CD4-positive, CD25-positive, alpha-beta regulatory T cell (primary cell): ENCODE results near the gene SMG6. TPM values are rescaled to one million over a fixed set of nuclear protein-coding genes. Genes with fewer than 3 reads are reported as not detected.

Experiments
- ATAC-seq, 2 donors: fragments of 150-1000 bp; cut with Tn5 transposase; one replicate each; pipeline ENCODE4 v1.10.0; 2021; ENCODE audit warnings: low read depth in 2 of 2, moderate number of reproducible peaks in 2 of 2, moderate library complexity in 1 of 2
- DNase-seq, 3 donors: peaks; one replicate each; pipeline versions ENCODE4 v3.0.0 to v3.0.0-alpha.2; 2012 to 2022; ENCODE audit warnings: mixed read lengths in 1 of 3
- H3K27ac ChIP-seq: one replicate; pipeline ENCODE4 v1.7.0; 2013; ENCODE audit warnings: mild to moderate bottlenecking, low read length; ENCODE audit not compliant: insufficient read depth, poor library complexity, severe bottlenecking
- H3K27me3 ChIP-seq: one replicate; pipeline ENCODE4 v1.7.0; 2013; ENCODE audit warnings: low read length; ENCODE audit not compliant: control insufficient read depth, insufficient read depth
- H3K36me3 ChIP-seq: one replicate; pipeline ENCODE4 v1.7.0; 2013; ENCODE audit warnings: mild to moderate bottlenecking, low read length, moderate library complexity; ENCODE audit not compliant: control insufficient read depth, insufficient read depth
- H3K4me1 ChIP-seq: 2 replicates; pipeline ENCODE4 v1.7.0; 2013; ENCODE audit warnings: mild to moderate bottlenecking, low read length; ENCODE audit not compliant: insufficient read depth, control insufficient read depth, poor library complexity, severe bottlenecking
- H3K4me3 ChIP-seq: one replicate; pipeline ENCODE4 v1.7.0; 2013; ENCODE audit warnings: low read depth, mild to moderate bottlenecking, low read length, moderate library complexity
- H3K9me3 ChIP-seq, 2 experiments: 1 replicate in 1 of 2; 2 replicates in 1 of 2; pipeline ENCODE4 v1.7.0; 2013; ENCODE audit warnings: low read length in 2 of 2, mild to moderate bottlenecking in 1 of 2, moderate library complexity in 1 of 2; ENCODE audit not compliant: control insufficient read depth in 2 of 2
- H3K27ac Mint-ChIP-seq, 3 donors: one replicate each; pipeline ENCODE4 v1.8.0; 2020 to 2022; ENCODE audit warnings: mild to moderate bottlenecking in 3 of 3, mixed read lengths in 3 of 3, moderate library complexity in 2 of 3
- H3K27me3 Mint-ChIP-seq: one replicate; pipeline ENCODE4 v1.8.0; 2022; ENCODE audit warnings: mild to moderate bottlenecking, mixed read lengths
- H3K36me3 Mint-ChIP-seq: one replicate; pipeline ENCODE4 v1.8.0; 2020; ENCODE audit warnings: mixed read lengths
- H3K4me1 Mint-ChIP-seq, 4 donors: one replicate each; pipeline ENCODE4 v1.8.0; 2020 to 2022; ENCODE audit warnings: mixed read lengths in 4 of 4, mild to moderate bottlenecking in 1 of 4
- H3K4me3 Mint-ChIP-seq, 4 donors: one replicate each; pipeline ENCODE4 v1.8.0; 2020 to 2022; ENCODE audit warnings: mild to moderate bottlenecking in 4 of 4, mixed read lengths in 4 of 4, moderate library complexity in 3 of 4
- H3K9me3 Mint-ChIP-seq, 7 donors: one replicate each; pipeline ENCODE4 v1.8.0; 2020 to 2022; ENCODE audit warnings: mixed read lengths in 7 of 7, mild to moderate bottlenecking in 3 of 7, moderate library complexity in 2 of 7
- polyA plus RNA-seq, 4 donors: library from polyadenylated mRNA; unstranded; fragments of 300-500 nt; fragmentation: Illumina TruSeq; gene quantifications; one replicate each; pipeline ENCODE4 v1.2.3, GENCODE V29; 2021
- total RNA-seq: library from RNA; stranded (reverse); gene quantifications from one replicate; pipeline ENCODE4 v1.2.3, GENCODE V29; 2022

Gene SMG6
- total and polyA plus RNA-seq, 5 donors from 2014 or later: 3.3 to 42.9 (median 4.9) TPM

- peak within 1 kb of the TSS; percentile 51 for H3K4me3 ChIP-seq
- Mint-ChIP-seq H3K4me3 (peak within 1 kb of the TSS; percentile 79 to 92 (median 85)), H3K27me3 (peaks cover 29% of the 10 kb centered on the region), H3K36me3 (no peaks in the 10 kb centered on the region), H3K27ac (peak within 1 kb of the TSS; percentile 26 to 67 (median 49)), H3K4me1 (peaks cover 0 to 30% (median 15%) of the 10 kb centered on the region in 4 donors), H3K9me3 (peaks cover 0 to 1% (median 0%) of the 10 kb centered on the region in 7 donors)
- H3K27ac ChIP-seq: peak within 1 kb of the TSS; percentile 61
- H3K27me3 ChIP-seq: no peaks in the 10 kb centered on the region
- H3K4me1 ChIP-seq: peaks cover 81% of the 10 kb centered on the region
- ATAC-seq: peak; percentile 67
- DNase-seq: peak; percentile 56 to 80 (median 76)
- H3K36me3 ChIP-seq: no peaks in the 10 kb centered on the region
- H3K9me3 ChIP-seq: no peaks in the 10 kb centered on the region
Measured at GRCh38 chr17:2054512-2055291, 248.9 kb downstream of the SMG6 start, which contains the start of gene HIC1. Gene HIC1 (plus strand): TSS chr17:2055103. CDS start chr17:2056691, 1,588 bp downstream.

- peaks cover 24% of the 10 kb centered on the region for H3K27me3 Mint-ChIP-seq
- Histone ChIP-seq H3K27me3 (no peaks in the 10 kb centered on the region), H3K36me3 (no peaks in the 10 kb centered on the region), H3K4me1 (peaks cover 86% of the 10 kb centered on the region), H3K27ac (peak overlapping the region; percentile 61), H3K4me3 (peak overlapping the region; percentile 51), H3K9me3 (no peaks in the 10 kb centered on the region)
- no peak for DNase-seq
- no peaks in the 10 kb centered on the region for H3K36me3 Mint-ChIP-seq
- peaks cover 0 to 28% (median 16%) of the 10 kb centered on the region in 4 donors for H3K4me1 Mint-ChIP-seq
- H3K9me3 Mint-ChIP-seq: peaks cover 0 to 1% (median 0%) of the 10 kb centered on the region in 7 donors
- H3K27ac Mint-ChIP-seq: peak overlapping the region; percentile 26 to 67 (median 49)
- no peak for ATAC-seq
- peak overlapping the region; percentile 79 to 92 (median 85) for H3K4me3 Mint-ChIP-seq
Measured at GRCh38 chr17:2054262-2054511, 249.4 kb downstream of the SMG6 start.

GRCh38 chr17:2053380-2054261, 250.0 kb downstream of the SMG6 start:
- peak; percentile 75 to 80 (median 76) for DNase-seq
- no peaks in the 10 kb centered on the region for H3K36me3 Mint-ChIP-seq
- Histone ChIP-seq H3K27ac (peak overlapping the region; percentile 61), H3K4me1 (peaks cover 87% of the 10 kb centered on the region), H3K27me3 (no peaks in the 10 kb centered on the region), H3K36me3 (no peaks in the 10 kb centered on the region), H3K9me3 (no peaks in the 10 kb centered on the region), H3K4me3 (peak overlapping the region; percentile 40)
- H3K27me3 Mint-ChIP-seq: peaks cover 23% of the 10 kb centered on the region
- H3K27ac Mint-ChIP-seq: peak overlapping the region; percentile 26 to 83 (median 75)
- H3K4me1 Mint-ChIP-seq: peaks cover 0 to 33% (median 16%) of the 10 kb centered on the region in 4 donors
- H3K9me3 Mint-ChIP-seq: peaks cover 0 to 1% (median 0%) of the 10 kb centered on the region in 7 donors
- ATAC-seq: peak; percentile 14 to 23
- H3K4me3 Mint-ChIP-seq: peak overlapping the region; percentile 79 to 92 (median 85)

GRCh38 chr17:2051933-2052559, 251.5 kb downstream of the SMG6 start:
- Mint-ChIP-seq H3K9me3 (peaks cover 0 to 1% (median 0%) of the 10 kb centered on the region in 7 donors), H3K4me3 (peak overlapping the region; percentile 68 to 83 (median 76)), H3K36me3 (no peaks in the 10 kb centered on the region), H3K4me1 (peaks cover 0 to 38% (median 16%) of the 10 kb centered on the region in 4 donors), H3K27me3 (peaks cover 23% of the 10 kb centered on the region), H3K27ac (no peak overlapping the region)
- no peaks in the 10 kb centered on the region for H3K9me3 ChIP-seq
- H3K4me1 ChIP-seq: peaks cover 75% of the 10 kb centered on the region
- no peak overlapping the region for H3K27ac ChIP-seq
- DNase-seq (no peak), ATAC-seq (no peak)
- H3K4me3 ChIP-seq: no peak overlapping the region
- H3K36me3 ChIP-seq: no peaks in the 10 kb centered on the region
- no peaks in the 10 kb centered on the region for H3K27me3 ChIP-seq

- Mint-ChIP-seq H3K36me3 (no peaks in the 10 kb centered on the region), H3K4me1 (peaks cover 0 to 36% (median 16%) of the 10 kb centered on the region in 4 donors), H3K27me3 (peaks cover 23% of the 10 kb centered on the region), H3K9me3 (peaks cover 0 to 1% (median 0%) of the 10 kb centered on the region in 7 donors), H3K27ac (no peak overlapping the region), H3K4me3 (peak overlapping the region; percentile 68 to 83 (median 76))
- no peaks in the 10 kb centered on the region for H3K9me3 ChIP-seq
- no peak for DNase-seq
- no peaks in the 10 kb centered on the region for H3K36me3 ChIP-seq
- ATAC-seq: no peak
- no peaks in the 10 kb centered on the region for H3K27me3 ChIP-seq
- peaks cover 69% of the 10 kb centered on the region for H3K4me1 ChIP-seq
- H3K27ac ChIP-seq: no peak overlapping the region
- no peak overlapping the region for H3K4me3 ChIP-seq
Measured at GRCh38 chr17:2051061-2051932, 252.3 kb downstream of the SMG6 start.

- no peaks in the 10 kb centered on the region for H3K27me3 ChIP-seq
- peak; percentile 53 to 72 (median 68) for DNase-seq
- peaks cover 23% of the 10 kb centered on the region for H3K27me3 Mint-ChIP-seq
- peak overlapping the region in 1 of 4 donors; percentile 37 for H3K4me3 Mint-ChIP-seq
- H3K36me3 Mint-ChIP-seq: no peaks in the 10 kb centered on the region
- H3K9me3 ChIP-seq: no peaks in the 10 kb centered on the region
- peaks cover 0 to 36% (median 16%) of the 10 kb centered on the region in 4 donors for H3K4me1 Mint-ChIP-seq
- peak; percentile 6 to 11 for ATAC-seq
- no peak overlapping the region for H3K4me3 ChIP-seq
- H3K9me3 Mint-ChIP-seq: peaks cover 0 to 1% (median 0%) of the 10 kb centered on the region in 7 donors
- H3K27ac ChIP-seq: peak overlapping the region; percentile 23
- H3K4me1 ChIP-seq: peaks cover 62% of the 10 kb centered on the region
- H3K36me3 ChIP-seq: no peaks in the 10 kb centered on the region
- H3K27ac Mint-ChIP-seq: no peak overlapping the region
Measured at GRCh38 chr17:2050300-2051060, 253.1 kb downstream of the SMG6 start.
